GM19395 (cell line): ENCODE measurements around the gene DYNLT1.

Source experiments
- ATAC-seq: cut with Tn5 transposase; IDR thresholded peaks from one replicate; pipeline ENCODE4 v1.9.1; 2021; ENCODE audit warnings: mild to moderate bottlenecking, moderate library complexity; ENCODE audit not compliant: unreplicated experiment

The DYNLT1 gene

GRCh38 chr6:158603261-158604047 is 41.1 kb downstream of the DYNLT1 start:
- no peak for ATAC-seq

DNA sequence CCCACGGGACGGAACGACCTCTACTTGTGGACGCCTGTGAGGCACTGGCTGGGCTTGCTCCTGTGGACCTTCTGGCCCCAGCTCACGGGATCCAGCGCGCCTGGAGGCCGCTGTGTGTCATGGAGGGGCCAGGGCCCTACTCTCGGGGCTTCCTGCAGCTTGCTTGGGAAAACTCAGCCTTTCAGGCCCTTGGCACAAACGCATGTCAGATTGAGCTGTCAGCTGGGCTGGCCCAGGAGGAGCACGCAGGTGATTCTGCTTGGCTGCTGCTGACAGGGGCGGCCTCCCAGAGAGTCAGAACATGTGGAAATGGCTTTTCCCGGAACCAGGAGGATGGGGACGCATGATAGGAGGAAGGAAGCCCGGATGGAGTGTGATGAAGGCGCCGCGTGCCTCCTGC is 44.9 kb downstream of the DYNLT1 start:
- no peak for ATAC-seq

DNA sequence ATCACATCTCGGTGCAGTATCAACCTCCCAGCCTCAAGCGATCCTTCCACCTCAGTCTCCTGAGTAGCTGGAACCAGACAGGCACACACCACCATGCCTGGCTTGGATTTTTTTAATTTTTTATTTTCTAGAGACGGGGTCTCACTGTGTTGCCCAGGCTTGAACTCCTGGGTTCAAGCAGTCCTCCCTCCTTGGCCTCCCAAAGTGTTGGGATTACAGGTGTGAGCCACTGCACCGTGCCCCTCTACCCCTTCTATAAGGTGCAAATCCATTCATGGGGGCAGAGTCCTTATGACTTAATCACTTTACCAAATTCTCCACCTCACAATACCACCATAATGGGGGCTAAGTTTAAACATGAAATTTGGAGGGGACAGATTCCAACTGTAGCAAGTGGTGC is 47.0 kb downstream of the DYNLT1 start:
- ATAC-seq: no peak

DNA sequence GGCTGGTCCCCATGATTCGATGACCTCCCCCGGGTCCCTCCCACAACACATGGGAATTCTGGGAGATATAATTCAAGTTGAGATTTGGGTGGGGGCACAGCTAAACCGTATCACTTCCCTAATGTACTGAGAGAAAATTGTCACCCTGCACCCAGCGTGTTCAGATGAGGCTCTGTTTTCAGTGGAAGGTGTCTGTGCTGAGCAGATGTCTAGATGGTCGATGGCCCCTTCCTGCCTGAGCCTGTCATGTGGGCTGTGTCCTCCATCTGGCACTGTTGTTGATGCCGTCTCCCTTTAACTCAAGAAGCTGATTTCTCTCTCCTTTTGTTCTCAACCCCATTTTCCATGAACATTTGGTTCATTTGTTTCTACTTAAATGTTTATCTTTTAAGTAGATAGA is 47.7 kb downstream of the DYNLT1 start:
- no peak for ATAC-seq

- no peak for ATAC-seq
Measured at GRCh38 chr6:158595223-158595622, 49.3 kb downstream of the DYNLT1 start.

DNA sequence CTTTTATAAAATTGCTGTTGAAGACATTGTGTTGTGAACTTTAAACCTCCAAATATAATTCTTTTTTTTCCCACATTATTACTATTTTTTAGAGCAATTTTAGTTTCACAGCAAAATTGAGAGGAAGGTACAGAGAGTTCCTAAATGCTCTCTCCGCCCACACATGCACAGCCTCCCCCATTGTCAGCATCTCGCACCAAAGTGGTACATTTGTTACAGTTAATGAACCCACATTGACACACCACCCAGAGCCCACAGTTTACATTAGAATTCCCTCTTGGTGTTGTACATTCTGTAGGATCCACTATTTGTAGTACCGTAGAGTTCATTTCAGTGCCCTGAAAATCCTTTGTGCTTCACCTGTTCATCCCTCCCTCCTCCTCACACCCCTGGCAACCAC is 50.9 kb downstream of the DYNLT1 start:
- ATAC-seq: no peak

GRCh38 chr6:158591810-158592209 is 52.7 kb downstream of the DYNLT1 start:
- no peak for ATAC-seq

DNA sequence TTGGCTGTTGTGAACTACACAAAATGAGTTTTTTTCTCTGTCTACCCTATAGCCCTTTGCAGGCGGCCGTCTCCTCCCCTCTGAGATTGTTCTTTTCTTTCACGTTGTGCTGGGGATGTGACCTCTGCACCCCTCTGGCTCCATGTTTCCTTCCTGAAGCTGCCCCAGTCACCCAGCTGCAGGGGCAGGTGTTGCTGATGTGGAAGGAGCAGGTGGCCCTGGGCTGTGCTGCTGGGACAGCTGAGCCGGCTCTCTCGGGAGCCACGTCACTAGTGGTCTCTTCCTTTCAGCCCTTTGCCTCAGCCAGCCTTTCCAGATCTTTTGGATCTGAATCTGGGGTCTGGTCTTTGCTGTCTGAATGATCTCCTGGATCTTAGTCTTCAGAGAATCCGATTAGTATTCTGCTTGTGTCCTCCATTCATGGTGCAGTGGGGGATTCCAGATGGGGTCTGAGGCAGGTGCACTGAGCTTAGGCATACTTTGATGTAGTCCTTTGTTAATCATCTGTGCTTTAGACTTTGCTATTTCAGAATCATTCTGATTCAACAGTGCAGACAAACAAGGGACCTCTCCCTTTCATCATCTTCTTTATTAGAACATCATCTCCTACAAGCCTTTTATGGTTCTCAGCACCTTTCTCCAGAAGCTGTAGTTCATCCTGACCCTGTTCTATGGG is 53.3 kb downstream of the DYNLT1 start:
- no peak for ATAC-seq

GRCh38 chr6:158589366-158589765 is 55.2 kb downstream of the DYNLT1 start:
- no peak for ATAC-seq

DNA sequence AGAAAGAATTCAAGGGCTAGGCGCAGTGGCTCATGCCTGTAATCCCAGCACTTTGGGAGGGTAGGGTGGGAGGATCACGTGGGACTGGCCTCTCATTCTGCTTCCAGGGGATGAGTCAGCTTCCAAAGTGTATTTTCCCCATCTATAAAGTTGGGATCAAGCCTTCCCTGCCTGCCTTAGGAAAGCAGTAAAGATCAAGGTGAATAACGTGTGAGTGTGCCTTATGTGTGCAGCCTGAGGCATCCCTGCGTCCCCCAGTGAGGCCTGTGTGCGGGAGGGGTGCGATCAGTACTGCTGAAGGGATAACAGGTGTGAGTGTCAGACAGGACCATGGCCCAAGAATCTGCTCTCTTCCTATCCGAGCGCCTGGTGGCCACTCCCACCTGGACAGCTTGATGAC is 57.9 kb downstream of the DYNLT1 start:
- ATAC-seq: no peak
